ENCODE data around the gene STIMATE.

STIMATE gene

DNA sequence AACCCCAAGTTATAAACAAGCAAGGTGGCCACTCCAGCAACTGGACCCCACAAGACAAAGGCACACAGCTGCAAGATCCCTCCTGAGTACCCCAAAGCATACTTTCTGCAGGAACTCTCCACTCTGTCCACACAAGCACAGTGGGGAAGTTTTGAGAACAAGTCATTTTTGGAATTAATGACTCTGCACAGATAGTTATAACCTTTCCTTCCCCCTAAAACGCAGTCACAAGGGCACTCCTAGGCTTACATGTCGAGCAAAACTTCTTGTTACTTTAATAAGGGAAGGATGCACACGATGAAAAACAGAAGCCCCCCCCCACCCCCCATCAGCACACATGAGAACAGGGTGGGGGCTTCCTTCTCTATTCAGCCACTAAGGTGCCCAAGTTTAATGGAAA, 1.2 kb downstream of the STIMATE start:
- TF ChIP-seq SIN3A (IDR thresholded peaks at IDR 0.05; ENCODE audit: borderline replicate concordance, insufficient read depth, low read length) (no peak), TAF1 (IDR thresholded peaks at IDR 0.05; ENCODE audit: borderline replicate concordance, insufficient read depth, low read length) (no peak), FOXP2 (optimal IDR thresholded peaks at IDR 0.05; ENCODE audit: borderline replicate concordance, extremely low read depth, extremely low read length, insufficient read depth) (no peak), POLR2AphosphoS5 (IDR thresholded peaks at IDR 0.05; ENCODE audit: low read depth, low read length) (no peak)
- TF ChIP-seq, protein P1, sequence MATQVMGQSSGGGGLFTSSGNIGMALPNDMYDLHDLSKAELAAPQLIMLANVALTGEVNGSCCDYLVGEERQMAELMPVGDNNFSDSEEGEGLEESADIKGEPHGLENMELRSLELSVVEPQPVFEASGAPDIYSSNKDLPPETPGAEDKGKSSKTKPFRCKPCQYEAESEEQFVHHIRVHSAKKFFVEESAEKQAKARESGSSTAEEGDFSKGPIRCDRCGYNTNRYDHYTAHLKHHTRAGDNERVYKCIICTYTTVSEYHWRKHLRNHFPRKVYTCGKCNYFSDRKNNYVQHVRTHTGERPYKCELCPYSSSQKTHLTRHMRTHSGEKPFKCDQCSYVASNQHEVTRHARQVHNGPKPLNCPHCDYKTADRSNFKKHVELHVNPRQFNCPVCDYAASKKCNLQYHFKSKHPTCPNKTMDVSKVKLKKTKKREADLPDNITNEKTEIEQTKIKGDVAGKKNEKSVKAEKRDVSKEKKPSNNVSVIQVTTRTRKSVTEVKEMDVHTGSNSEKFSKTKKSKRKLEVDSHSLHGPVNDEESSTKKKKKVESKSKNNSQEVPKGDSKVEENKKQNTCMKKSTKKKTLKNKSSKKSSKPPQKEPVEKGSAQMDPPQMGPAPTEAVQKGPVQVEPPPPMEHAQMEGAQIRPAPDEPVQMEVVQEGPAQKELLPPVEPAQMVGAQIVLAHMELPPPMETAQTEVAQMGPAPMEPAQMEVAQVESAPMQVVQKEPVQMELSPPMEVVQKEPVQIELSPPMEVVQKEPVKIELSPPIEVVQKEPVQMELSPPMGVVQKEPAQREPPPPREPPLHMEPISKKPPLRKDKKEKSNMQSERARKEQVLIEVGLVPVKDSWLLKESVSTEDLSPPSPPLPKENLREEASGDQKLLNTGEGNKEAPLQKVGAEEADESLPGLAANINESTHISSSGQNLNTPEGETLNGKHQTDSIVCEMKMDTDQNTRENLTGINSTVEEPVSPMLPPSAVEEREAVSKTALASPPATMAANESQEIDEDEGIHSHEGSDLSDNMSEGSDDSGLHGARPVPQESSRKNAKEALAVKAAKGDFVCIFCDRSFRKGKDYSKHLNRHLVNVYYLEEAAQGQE (IDR thresholded peaks at IDR 0.05; ENCODE audit: insufficient read depth in 1 of 2, low read depth in 2 of 2, low read length in 2 of 2) = no peak

DNA sequence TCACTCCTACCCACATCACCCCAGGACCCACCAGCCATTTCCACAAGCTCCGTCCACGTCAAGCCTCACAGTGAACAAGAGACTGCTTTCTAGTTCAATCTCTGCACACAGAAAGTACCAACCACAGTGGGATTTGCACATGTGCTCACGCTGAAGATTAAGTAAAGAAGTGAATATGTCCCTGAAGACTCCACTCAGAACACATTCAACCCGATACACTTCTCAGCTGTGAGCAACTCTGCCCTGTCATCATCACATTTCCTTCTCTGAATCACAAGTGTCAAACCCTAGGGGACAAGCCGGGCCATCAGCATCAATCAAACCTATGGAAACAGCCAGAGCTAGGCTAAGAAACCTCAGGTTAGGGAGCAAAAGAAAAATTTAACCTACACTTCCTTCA, 1.9 kb downstream of the STIMATE start:
- TF ChIP-seq SIN3A (IDR thresholded peaks at IDR 0.05; ENCODE audit: borderline replicate concordance, insufficient read depth, low read length) = no peak
- TF ChIP-seq TAF1 (IDR thresholded peaks at IDR 0.05; ENCODE audit: borderline replicate concordance, insufficient read depth, low read length) = no peak
- TF ChIP-seq, protein P1 (IDR thresholded peaks at IDR 0.05; ENCODE audit: insufficient read depth in 1 of 2, low read depth in 2 of 2, low read length in 2 of 2) = no peak
- no peak for TF ChIP-seq FOXP2 (optimal IDR thresholded peaks at IDR 0.05; ENCODE audit: borderline replicate concordance, extremely low read depth, extremely low read length, insufficient read depth)
- no peak for TF ChIP-seq POLR2AphosphoS5 (IDR thresholded peaks at IDR 0.05; ENCODE audit: low read depth, low read length)

DNA sequence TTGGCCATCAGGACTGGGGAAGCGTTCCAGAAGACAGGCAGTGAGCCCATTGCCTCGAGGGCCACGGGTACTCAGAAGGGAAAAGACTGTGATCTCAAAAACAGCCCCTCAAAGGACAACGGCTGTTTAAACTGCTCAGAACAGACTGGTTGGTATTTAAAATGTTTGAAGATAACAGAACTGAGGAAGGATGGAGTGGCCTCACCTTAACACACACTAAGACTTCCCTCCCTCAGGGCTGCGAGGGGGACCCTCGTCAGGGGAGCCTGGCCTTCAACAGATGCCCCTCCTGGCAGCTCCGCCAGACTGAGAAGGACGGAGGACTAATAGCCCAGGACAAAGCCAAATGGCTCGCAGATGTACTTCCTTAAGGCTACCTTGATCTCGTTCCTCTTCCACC, 2.6 kb downstream of the STIMATE start:
- TF ChIP-seq TAF1 (IDR thresholded peaks at IDR 0.05; ENCODE audit: borderline replicate concordance, insufficient read depth, low read length) (no peak), SIN3A (IDR thresholded peaks at IDR 0.05; ENCODE audit: borderline replicate concordance, insufficient read depth, low read length) (no peak), POLR2AphosphoS5 (IDR thresholded peaks at IDR 0.05; ENCODE audit: low read depth, low read length) (no peak), FOXP2 (optimal IDR thresholded peaks at IDR 0.05; ENCODE audit: borderline replicate concordance, extremely low read depth, extremely low read length, insufficient read depth) (no peak)
- TF ChIP-seq, protein P1 (IDR thresholded peaks at IDR 0.05; ENCODE audit: insufficient read depth in 1 of 2, low read depth in 2 of 2, low read length in 2 of 2) = no peak

DNA sequence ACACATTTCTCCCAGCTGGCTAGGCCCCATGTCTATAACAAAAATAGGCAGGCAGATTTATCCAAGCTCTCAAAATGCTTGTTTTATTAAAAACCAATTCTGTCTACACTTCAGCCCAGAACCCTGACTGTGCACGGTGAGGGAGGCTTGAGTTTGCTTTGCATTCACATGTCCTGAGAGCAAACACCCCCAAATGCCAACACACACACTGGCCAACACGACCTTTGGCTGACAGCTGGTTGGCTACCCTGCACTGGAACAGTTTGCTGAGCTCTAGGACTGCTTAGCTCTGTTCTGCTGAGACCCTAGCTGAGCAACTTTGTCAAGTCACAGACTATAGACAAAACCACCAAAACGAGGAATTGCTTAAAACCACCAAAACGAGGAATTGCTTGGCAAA, 3.6 kb downstream of the STIMATE start:
- TF ChIP-seq TAF1 (IDR thresholded peaks at IDR 0.05; ENCODE audit: borderline replicate concordance, insufficient read depth, low read length) = no peak

DNA sequence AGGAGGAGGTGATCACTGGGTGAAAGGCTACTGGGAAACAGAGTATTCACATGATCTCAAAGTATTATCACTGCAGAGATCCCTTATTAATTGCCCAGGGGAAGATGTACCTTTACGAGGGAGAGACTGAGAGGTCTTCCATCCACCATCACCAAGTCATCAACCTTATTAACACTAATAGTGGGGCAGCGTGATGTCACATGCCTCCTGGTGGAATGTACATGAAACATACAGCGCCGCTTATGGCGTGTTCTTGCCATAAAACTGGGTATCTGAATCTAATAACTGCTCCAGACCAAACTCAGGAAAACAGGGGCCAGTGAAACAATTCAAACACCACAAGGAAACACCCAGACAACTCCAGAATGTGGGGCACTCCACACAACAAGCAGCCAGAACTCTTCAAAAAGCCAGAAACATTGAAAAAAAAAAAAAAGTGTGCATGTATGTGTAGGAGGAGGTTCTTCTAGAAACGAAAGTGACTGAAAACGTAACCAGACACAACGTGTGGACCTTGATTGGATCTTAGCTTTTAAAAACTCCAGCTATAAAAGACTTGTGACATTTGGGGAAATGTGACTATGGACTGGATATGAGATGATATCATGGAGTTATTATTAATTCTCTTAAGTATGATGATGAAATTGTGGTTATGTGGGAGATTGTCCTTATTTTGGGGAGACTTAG, 4.6 kb downstream of the STIMATE start:
- TF ChIP-seq TAF1 (IDR thresholded peaks at IDR 0.05; ENCODE audit: borderline replicate concordance, insufficient read depth, low read length) = no peak
- TF ChIP-seq FOXP2 (optimal IDR thresholded peaks at IDR 0.05; ENCODE audit: borderline replicate concordance, extremely low read depth, extremely low read length, insufficient read depth) = no peak
- TF ChIP-seq, protein P1 (IDR thresholded peaks at IDR 0.05; ENCODE audit: insufficient read depth in 1 of 2, low read depth in 2 of 2, low read length in 2 of 2) = no peak
- TF ChIP-seq POLR2AphosphoS5 (IDR thresholded peaks at IDR 0.05; ENCODE audit: low read depth, low read length) = no peak
- TF ChIP-seq SIN3A (IDR thresholded peaks at IDR 0.05; ENCODE audit: borderline replicate concordance, insufficient read depth, low read length) = no peak
